Stimulated activated CD4-positive, alpha-beta T cell treated with anti-CD3 and anti-CD28 coated beads, Interleukin-15, amount 100 ng/mL, for 1 hour (primary cell): ENCODE measurements around the gene TMLHE.
"Not testable (repeated sequence)": the region's sequence is repeated elsewhere in the genome, so short reads cannot be mapped to it uniquely, and the experiment has no call there.

Experiments used
- DNase-seq, 2 donors: peaks; one replicate each; pipeline ENCODE4 v3.0.0-alpha.2; 2020; ENCODE audit warnings: low read depth in 1 of 2, low spot score in 1 of 2

TMLHE gene

GRCh38 chrX:155495134-155495533 lies 117.6 kb downstream of the TMLHE start:
- DNase-seq: not testable (repeated sequence)

- not testable (repeated sequence) for DNase-seq
Measured at GRCh38 chrX:155491421-155491820, 121.3 kb downstream of the TMLHE start.

GRCh38 chrX:155477136-155477535 lies 135.6 kb downstream of the TMLHE start:
- DNase-seq: not testable (repeated sequence)

- DNase-seq: not testable (repeated sequence)
Measured at GRCh38 chrX:155466269-155466938, 146.3 kb downstream of the TMLHE start.

DNA sequence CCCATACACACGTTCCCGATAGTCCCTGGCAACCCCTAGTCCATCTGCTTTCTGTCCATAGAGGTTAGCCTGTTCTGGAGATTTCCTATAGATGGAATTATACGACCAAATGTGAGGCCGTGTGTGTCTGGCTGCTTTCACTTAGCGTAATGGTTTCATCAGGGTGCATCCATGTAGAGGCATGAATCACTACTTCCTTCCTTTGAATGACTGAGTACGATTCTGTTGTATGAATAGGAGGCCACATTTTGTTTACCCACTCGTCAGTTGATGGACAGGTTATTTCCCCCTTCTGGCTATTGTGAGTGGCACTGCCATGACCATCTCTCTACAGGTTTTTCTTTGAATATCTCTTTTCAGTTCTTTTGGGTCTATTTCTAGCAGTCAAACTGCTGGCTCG lies 152.3 kb downstream of the TMLHE start:
- not testable (repeated sequence) for DNase-seq

GRCh38 chrX:155458471-155458870 lies 154.3 kb downstream of the TMLHE start, which contains the start of gene F8A3:
Gene F8A3, minus strand, starts transcription at chrX:155458620. Its CDS starts 20 bp downstream, at chrX:155458600.
- not testable (repeated sequence) for DNase-seq

DNA sequence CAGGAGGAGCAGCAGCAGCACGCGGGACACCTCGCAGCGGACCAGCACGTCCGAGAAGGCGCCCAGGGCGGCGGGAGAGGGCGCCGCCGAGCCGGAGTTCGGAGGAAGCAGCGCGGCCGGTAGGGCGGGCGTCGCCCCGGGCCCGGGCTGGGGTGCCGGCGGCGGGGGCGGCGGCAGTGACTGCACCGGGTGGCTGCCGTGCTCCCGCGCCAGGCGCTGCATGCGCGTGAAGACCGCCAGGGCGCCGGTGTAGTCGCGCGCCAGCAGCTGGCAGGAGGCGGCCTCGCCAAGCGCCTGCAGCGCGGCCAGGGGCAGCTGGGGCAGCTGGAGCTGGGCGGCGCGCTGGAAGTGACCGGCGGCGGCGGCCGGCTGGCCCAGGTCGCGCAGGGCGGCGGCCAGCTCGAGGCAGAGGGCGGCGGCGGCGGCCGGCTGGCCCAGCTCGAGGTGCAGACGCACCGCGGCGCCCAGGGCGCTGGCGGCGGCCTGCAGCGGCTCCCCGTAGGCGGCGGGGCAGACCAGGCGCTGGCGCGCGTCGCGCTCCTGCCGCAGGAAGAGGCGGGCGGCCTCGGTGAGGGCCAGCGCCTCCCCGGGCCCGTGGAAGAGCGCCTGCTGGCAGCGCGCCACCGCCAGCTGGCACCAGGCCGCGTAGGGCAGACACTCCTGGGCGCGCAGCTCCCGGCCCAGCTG lies 154.8 kb downstream of the TMLHE start:
- DNase-seq: not testable (repeated sequence)

GRCh38 chrX:155441097-155441496 lies 171.7 kb downstream of the TMLHE start:
- DNase-seq: no peak
